GM23338 (cell line): Measurements from ENCODE around the gene STT3B. TPM values are rescaled to one million over a fixed set of nuclear protein-coding genes. Genes with fewer than 3 reads are reported as not detected.

Experiments used
- ATAC-seq: fragments of 200-7000 bp; cut with Tn5 transposase; 3 replicates; pipeline ENCODE4 v1.9.1; 2020
- DNase-seq: peaks from one replicate; pipeline ENCODE4 v3.0.0-alpha.2; 2015; ENCODE audit warnings: low spot score
- H2AFZ ChIP-seq: fragments of 200-600 bp; sonication (generic); 2 replicates; pipeline ENCODE4 v1.8.0; 2016; ENCODE audit warnings: antibody characterized with exemption, mild to moderate bottlenecking, moderate library complexity
- H3F3A ChIP-seq: fragments of 200-600 bp; sonication (generic); replicated peaks from 2 replicates; pipeline ENCODE4 v1.8.0; 2017; ENCODE audit warnings: antibody characterized with exemption, mixed run types, low read depth
- H3K27ac ChIP-seq: fragments of 200-600 bp; sonication (generic); 2 replicates; pipeline ENCODE4 v1.6.1; 2016; ENCODE audit warnings: low read depth
- H3K27me3 ChIP-seq: fragments of 200-600 bp; sonication (generic); 2 replicates; pipeline ENCODE4 v1.8.0; 2016; ENCODE audit warnings: mild to moderate bottlenecking, mixed run types, moderate library complexity; ENCODE audit not compliant: insufficient read depth
- H3K36me3 ChIP-seq: fragments of 200-600 bp; sonication (generic); 2 replicates; pipeline ENCODE4 v1.8.0; 2016; ENCODE audit warnings: mild to moderate bottlenecking; ENCODE audit not compliant: insufficient read depth
- H3K4me1 ChIP-seq: fragments of 200-600 bp; sonication (generic); 2 replicates; pipeline ENCODE4 v1.8.0; 2016; ENCODE audit warnings: mild to moderate bottlenecking, moderate library complexity; ENCODE audit not compliant: insufficient read depth
- H3K4me2 ChIP-seq: fragments of 200-600 bp; sonication (generic); 2 replicates; pipeline ENCODE4 v1.7.1; 2017; ENCODE audit warnings: mixed run types
- H3K4me3 ChIP-seq: fragments of 200-600 bp; sonication (generic); 2 replicates; pipeline ENCODE4 v1.6.1; 2016; ENCODE audit warnings: mixed run types
- H3K79me2 ChIP-seq: fragments of 200-600 bp; sonication (generic); replicated peaks from 2 replicates; pipeline ENCODE4 v1.8.0; 2017; ENCODE audit warnings: mild to moderate bottlenecking; ENCODE audit not compliant: insufficient read depth
- H3K9me2 ChIP-seq: fragments of 200-600 bp; sonication (generic); 2 replicates; pipeline ENCODE4 v1.8.0; 2017; ENCODE audit not compliant: insufficient read depth
- H4K20me1 ChIP-seq: fragments of 200-600 bp; sonication (generic); replicated peaks from 2 replicates; pipeline ENCODE4 v1.8.0; 2017; ENCODE audit warnings: mild to moderate bottlenecking; ENCODE audit not compliant: insufficient read depth
- H3K27ac Mint-ChIP-seq: 2 replicates; pipeline ENCODE4 v1.8.0; 2020; ENCODE audit warnings: inconsistent platforms, mild to moderate bottlenecking, moderate library complexity, mixed read lengths
- H3K27me3 Mint-ChIP-seq: 3 replicates; pipeline ENCODE4 v1.8.0; 2022; ENCODE audit warnings: low read depth, mild to moderate bottlenecking, moderate library complexity, mixed read lengths, inconsistent platforms; ENCODE audit not compliant: insufficient read depth, poor library complexity
- H3K36me3 Mint-ChIP-seq: 3 replicates; pipeline ENCODE4 v1.8.0; 2021; ENCODE audit warnings: low read depth, mild to moderate bottlenecking, inconsistent platforms, moderate library complexity, mixed read lengths
- H3K4me1 Mint-ChIP-seq: 3 replicates; pipeline ENCODE4 v1.8.0; 2020; ENCODE audit warnings: mild to moderate bottlenecking, inconsistent platforms, mixed read lengths
- H3K4me3 Mint-ChIP-seq: 3 replicates; pipeline ENCODE4 v1.8.0; 2021; ENCODE audit warnings: moderate library complexity, mild to moderate bottlenecking, inconsistent platforms, mixed read lengths
- H3K9me3 Mint-ChIP-seq: 3 replicates; pipeline ENCODE4 v1.8.0; 2020; ENCODE audit warnings: moderate library complexity, mild to moderate bottlenecking, inconsistent platforms, mixed read lengths
- CREB1 ChIP-seq: fragments of 250-450 bp; sonication (Bioruptor Pico); IDR thresholded peaks from 2 replicates; pipeline ENCODE4 v1.5.0; 2020; ENCODE audit warnings: low read depth, mild to moderate bottlenecking, moderate library complexity
- CTCF ChIP-seq, 2 experiments: fragments of 200-600 bp in 1 of 2; sonication (generic) in 1 of 2; conservative IDR thresholded peaks; 2 replicates each; pipeline versions ENCODE4 v1.5.1 to v1.6.1; 2016 to 2017; ENCODE audit warnings: antibody characterized with exemption in 2 of 2, low read depth in 2 of 2, mild to moderate bottlenecking in 2 of 2, moderate library complexity in 1 of 2
- ETS1 ChIP-seq: IDR thresholded peaks from 2 replicates; pipeline ENCODE4 v1.6.1; 2016; ENCODE audit warnings: antibody characterized with exemption
- EZH2 ChIP-seq: fragments of 200-600 bp; sonication (generic); IDR thresholded peaks from one replicate; pipeline ENCODE4 v1.8.0; 2017; ENCODE audit warnings: antibody characterized with exemption, mild to moderate bottlenecking, low read depth; ENCODE audit not compliant: unreplicated experiment
- JUNB ChIP-seq: IDR thresholded peaks from one replicate; pipeline ENCODE4 v1.6.1; 2016; ENCODE audit warnings: antibody characterized with exemption; ENCODE audit not compliant: unreplicated experiment
- REST ChIP-seq: IDR thresholded peaks from one replicate; pipeline ENCODE4 v1.6.1; 2018; ENCODE audit warnings: antibody characterized with exemption; ENCODE audit not compliant: unreplicated experiment
- STAT1 ChIP-seq: IDR thresholded peaks from one replicate; pipeline ENCODE4 v1.6.1; 2016; ENCODE audit warnings: antibody characterized with exemption; ENCODE audit not compliant: unreplicated experiment
- ZNF114 ChIP-seq: fragments of 250-450 bp; sonication (Bioruptor Pico); IDR thresholded peaks from 2 replicates; pipeline ENCODE4 v1.5.0; 2020; ENCODE audit warnings: mild to moderate bottlenecking, moderate library complexity
- ZNF331 ChIP-seq: fragments of 250-450 bp; sonication (Bioruptor Pico); IDR thresholded peaks from 2 replicates; pipeline ENCODE4 v1.5.0; 2020; ENCODE audit warnings: low read depth, mild to moderate bottlenecking, moderate library complexity
- ZNF462 ChIP-seq: fragments of 250-450 bp; sonication (Bioruptor Pico); IDR thresholded peaks from 2 replicates; pipeline ENCODE4 v1.5.0; 2020; ENCODE audit warnings: mild to moderate bottlenecking, moderate library complexity
- polyA plus RNA-seq: library from polyadenylated mRNA; unstranded; fragments of >200 nt; fragmentation: Nextera tagmentation; extraction: Ambion mirVana; gene quantifications from 2 replicates; pipeline ENCODE4 v1.2.1, GENCODE V29; 2016
- total RNA-seq: library from RNA; depleted of rRNA; stranded (reverse); fragments of >200 nt; shearing (Covaris generic); gene quantifications from 2 replicates; pipeline ENCODE4 v1.2.3, GENCODE V29; 2014

The STT3B gene
- total and polyA plus RNA-seq, 2 experiments from 2014 or later, result 44.1 to 167 TPM

- ATAC-seq (peak; percentile 33; the same call in 1 of the 3 replicates), DNase-seq (no peak)
- H3F3A ChIP-seq, result no peaks in the 10 kb centered on the region
- no peaks in the 10 kb centered on the region for H3K9me2 ChIP-seq
- peaks cover 96% of the 10 kb centered on the region for H3K79me2 ChIP-seq
- no peaks in the 10 kb centered on the region for H3K27me3 ChIP-seq
- Mint-ChIP-seq H3K27me3 (no peaks in the 10 kb centered on the region), H3K36me3 (peaks cover 7% of the 10 kb centered on the region; the same call in 2 of the 3 replicates), H3K9me3 (no peaks in the 10 kb centered on the region), H3K4me1 (peaks cover 30% of the 10 kb centered on the region), H3K4me3 (no peak overlapping the region), H3K27ac (no peak overlapping the region)
- H3K4me2 ChIP-seq, result no peak overlapping the region
- peaks cover 24% of the 10 kb centered on the region; the same call in 1 of the 2 replicates for H4K20me1 ChIP-seq
- no peak overlapping the region for H2AFZ ChIP-seq
- peaks cover 38% of the 10 kb centered on the region for H3K4me1 ChIP-seq
- no peak overlapping the region for H3K27ac ChIP-seq
- H3K36me3 ChIP-seq, result no peaks in the 10 kb centered on the region
- no peak overlapping the region for H3K4me3 ChIP-seq
- no peak for TF ChIP-seq STAT1
- TF ChIP-seq ZNF462, result no peak
These were observed 42.7 kb downstream of the STT3B start for GRCh38 chr3:31575448-31575847.

GRCh38 chr3:31576521-31576920 lies 43.8 kb downstream of the STT3B start:
- peaks cover 16% of the 10 kb centered on the region; the same call in 1 of the 2 replicates for H4K20me1 ChIP-seq
- H2AFZ ChIP-seq, result no peak overlapping the region
- peaks cover 96% of the 10 kb centered on the region for H3K79me2 ChIP-seq
- Mint-ChIP-seq H3K9me3 (no peaks in the 10 kb centered on the region), H3K27ac (no peak overlapping the region), H3K4me1 (peaks cover 22% of the 10 kb centered on the region), H3K4me3 (no peak overlapping the region), H3K27me3 (no peaks in the 10 kb centered on the region), H3K36me3 (peaks cover 12% of the 10 kb centered on the region; the same call in 2 of the 3 replicates)
- TF ChIP-seq STAT1 (no peak), EZH2 (no peak), JUNB (no peak), ETS1 (no peak), CREB1 (CRISPR knock-in tag) (no peak), CTCF (conservative IDR thresholded peaks at IDR 0.05; ENCODE audit: low read depth in 2 of 2) (no peak), REST (no peak), ZNF331 (CRISPR knock-in tag) (no peak), ZNF114 (CRISPR knock-in tag) (no peak)
- H3F3A ChIP-seq, result no peaks in the 10 kb centered on the region
- H3K36me3 ChIP-seq, result no peaks in the 10 kb centered on the region
- peaks cover 34% of the 10 kb centered on the region for H3K4me1 ChIP-seq
- DNase-seq, result no peak
- H3K4me3 ChIP-seq, result no peak overlapping the region
- no peak overlapping the region for H3K4me2 ChIP-seq
- no peak overlapping the region for H3K27ac ChIP-seq
- no peak for ATAC-seq
- H3K9me2 ChIP-seq, result no peaks in the 10 kb centered on the region
- H3K27me3 ChIP-seq, result no peaks in the 10 kb centered on the region
